WTC11 (cell line): ENCODE results near the gene ZNF326. TPM values are rescaled to one million over a fixed set of nuclear protein-coding genes. Genes with fewer than 3 reads are reported as not detected.
"Not testable (repeated sequence)": the region's sequence is repeated elsewhere in the genome, so short reads cannot be mapped to it uniquely, and the experiment has no call there.

ENCODE experiments used
- ATAC-seq: fragments of 200-7000 bp; cut with Tn5 transposase; 2 replicates; pipeline ENCODE4 v1.10.0; 2021; ENCODE audit warnings: mild to moderate bottlenecking, moderate library complexity
- CTCF ChIA-PET: fragments of 300-600 bp; sonication (Branson Sonifier 250); formaldehyde crosslinking; loops from one replicate; lab custom pipeline; 2021; ENCODE audit warnings: antibody characterized with exemption; lab: Charles Lee
- POLR2A ChIA-PET: fragments of 350-600 bp; sonication (Branson Sonifier 250); formaldehyde crosslinking; loops from one replicate; lab custom pipeline; 2021; ENCODE audit warnings: antibody characterized with exemption; lab: Charles Lee
- DNase-seq: peaks from one replicate; pipeline ENCODE4 v3.0.0; 2021; ENCODE audit warnings: low spot score
- H3K27ac Mint-ChIP-seq: 2 replicates; pipeline ENCODE4 v1.8.0; 2021; ENCODE audit warnings: mixed read lengths
- H3K27me3 Mint-ChIP-seq: 2 replicates; pipeline ENCODE4 v1.8.0; 2021; ENCODE audit warnings: low read depth, mild to moderate bottlenecking, moderate library complexity, mixed read lengths
- H3K36me3 Mint-ChIP-seq: 2 replicates; pipeline ENCODE4 v1.8.0; 2021; ENCODE audit warnings: mixed read lengths
- H3K4me1 Mint-ChIP-seq: 2 replicates; pipeline ENCODE4 v1.8.0; 2022; ENCODE audit warnings: mixed read lengths
- H3K4me3 Mint-ChIP-seq: 2 replicates; pipeline ENCODE4 v1.8.0; 2021; ENCODE audit warnings: mild to moderate bottlenecking, moderate library complexity, mixed read lengths
- H3K9me3 Mint-ChIP-seq: 2 replicates; pipeline ENCODE4 v1.8.0; 2021; ENCODE audit warnings: mixed read lengths
- CREB1 ChIP-seq: sonication (generic); formaldehyde crosslinking; IDR thresholded peaks from 2 replicates; pipeline ENCODE4 v1.8.0; 2023; ENCODE audit warnings: mild to moderate bottlenecking, missing genetic modification reagents
- CTCF ChIP-seq: fragments of 200-600 bp; IDR thresholded peaks from 2 replicates; pipeline ENCODE4 v1.8.0; 2022; ENCODE audit warnings: antibody characterized with exemption
- ETV6 ChIP-seq: sonication (generic); formaldehyde crosslinking; IDR thresholded peaks from 2 replicates; pipeline ENCODE4 v1.8.1; 2022; ENCODE audit warnings: mild to moderate bottlenecking, missing genetic modification reagents
- GTF2I ChIP-seq: fragments of 250-450 bp; sonication (Bioruptor Pico); conservative IDR thresholded peaks from 2 replicates; pipeline ENCODE4 v1.4.0; 2021; ENCODE audit warnings: mild to moderate bottlenecking
- HMGA2 ChIP-seq: fragments of 250-450 bp; sonication (Bioruptor Pico); IDR thresholded peaks from 2 replicates; pipeline ENCODE4 v1.4.0; 2021; ENCODE audit warnings: mild to moderate bottlenecking, moderate library complexity
- NFE2L1 ChIP-seq: sonication (generic); formaldehyde crosslinking; IDR thresholded peaks from 2 replicates; pipeline ENCODE4 v1.8.1; 2023; ENCODE audit warnings: missing genetic modification reagents
- NR2C2 ChIP-seq: sonication (generic); formaldehyde crosslinking; IDR thresholded peaks from 2 replicates; pipeline ENCODE4 v1.8.0; 2022; ENCODE audit warnings: mild to moderate bottlenecking, missing genetic modification reagents
- NR3C1 ChIP-seq: sonication (generic); formaldehyde crosslinking; conservative IDR thresholded peaks from 2 replicates; pipeline ENCODE4 v1.8.1; 2023; ENCODE audit warnings: low read depth, mild to moderate bottlenecking, missing genetic modification reagents
- PREB ChIP-seq: sonication (generic); formaldehyde crosslinking; IDR thresholded peaks from 2 replicates; pipeline ENCODE4 v1.8.1; 2022; ENCODE audit warnings: mild to moderate bottlenecking, missing genetic modification reagents, moderate library complexity, borderline replicate concordance
- RORB ChIP-seq: fragments of 250-450 bp; sonication (Bioruptor Pico); IDR thresholded peaks from 2 replicates; pipeline ENCODE4 v1.9.0; 2021; ENCODE audit warnings: mild to moderate bottlenecking
- USF2 ChIP-seq: sonication (generic); formaldehyde crosslinking; IDR thresholded peaks from 2 replicates; pipeline ENCODE4 v1.8.1; 2023; ENCODE audit warnings: mild to moderate bottlenecking, missing genetic modification reagents, moderate library complexity
- ZBTB21 ChIP-seq: sonication (generic); formaldehyde crosslinking; IDR thresholded peaks from 2 replicates; pipeline ENCODE4 v1.8.1; 2023; ENCODE audit warnings: mild to moderate bottlenecking, missing genetic modification reagents, borderline replicate concordance
- ZNF121 ChIP-seq: sonication (generic); formaldehyde crosslinking; IDR thresholded peaks from 2 replicates; pipeline ENCODE4 v1.8.0; 2023; ENCODE audit warnings: missing genetic modification reagents
- ZNF219 ChIP-seq: sonication (generic); formaldehyde crosslinking; IDR thresholded peaks from 2 replicates; pipeline ENCODE4 v1.8.0; 2023; ENCODE audit warnings: missing genetic modification reagents, mild to moderate bottlenecking, borderline replicate concordance
- ZNF281 ChIP-seq: sonication (generic); formaldehyde crosslinking; IDR thresholded peaks from 2 replicates; pipeline ENCODE4 v1.8.0; 2023; ENCODE audit warnings: mild to moderate bottlenecking, missing genetic modification reagents
- ZNF532 ChIP-seq: fragments of 250-450 bp; sonication (Bioruptor Pico); IDR thresholded peaks from 2 replicates; pipeline ENCODE4 v1.9.0; 2021; ENCODE audit warnings: mild to moderate bottlenecking, borderline replicate concordance
- total RNA-seq: library from RNA; stranded (reverse); gene quantifications from 3 replicates; pipeline ENCODE4 v1.2.3, GENCODE V29; 2021

Gene ZNF326
- total RNA-seq, 1 experiment from 2014 or later: 32.7 TPM

- TF ChIP-seq NR3C1 (CRISPR knock-in tag): no peak
- TF ChIP-seq ETV6: no peak
- no peak for TF ChIP-seq GTF2I (CRISPR knock-in tag)
- no peak for TF ChIP-seq ZNF121 (CRISPR knock-in tag)
- TF ChIP-seq USF2 (CRISPR knock-in tag): no peak
- no peak for TF ChIP-seq RORB (CRISPR knock-in tag)
These were observed 53.1 kb downstream of the ZNF326 start (continued) for GRCh38 chr1:90048043-90048442.

GRCh38 chr1:90062700-90063643 is 68.1 kb downstream of the ZNF326 start:
- peaks cover 25% of the 10 kb centered on the region for H3K4me1 Mint-ChIP-seq
- H3K9me3 Mint-ChIP-seq: peaks cover 11% of the 10 kb centered on the region
- peaks cover 11% of the 10 kb centered on the region for H3K36me3 Mint-ChIP-seq
- TF ChIP-seq ZNF532 (CRISPR knock-in tag): 0 out of 2 replicates have a peak, but pooled peaks have one; percentile 60
- TF ChIP-seq ZNF281 (CRISPR knock-in tag): peak; percentile 52; the same call in 1 of the 2 replicates
- peak overlapping the region; percentile 62 for H3K4me3 Mint-ChIP-seq
- H3K27me3 Mint-ChIP-seq, POLR2A ChIA-PET, ATAC-seq: not testable (repeated sequence)
- H3K27ac Mint-ChIP-seq: peak overlapping the region; percentile 57
- CTCF ChIA-PET: interaction anchor here (1.3 kb wide), 1 partner anchor 17 kb away, joined by 3 read pairs; no protein-coding TSS in a partner anchor
- peak; percentile 12 for DNase-seq

- H3K27ac Mint-ChIP-seq, H3K4me3 Mint-ChIP-seq, H3K27me3 Mint-ChIP-seq, DNase-seq, ATAC-seq: not testable (repeated sequence)
- CTCF ChIA-PET: interaction anchor here (0.7 kb wide), 1 partner anchor 528 kb away, joined by 3 read pairs; no protein-coding TSS in a partner anchor
- POLR2A ChIA-PET: interaction anchor here (0.6 kb wide), 1 partner anchor 100 kb away, joined by 5 read pairs; no protein-coding TSS in a partner anchor
- Mint-ChIP-seq H3K9me3 (peaks cover 11% of the 10 kb centered on the region), H3K36me3 (peaks cover 11% of the 10 kb centered on the region), H3K4me1 (peaks cover 25% of the 10 kb centered on the region)
These were observed 69.2 kb downstream of the ZNF326 start for GRCh38 chr1:90064109-90064508.

- H3K4me3 Mint-ChIP-seq: no peak overlapping the region
- H3K9me3 Mint-ChIP-seq: peaks cover 11% of the 10 kb centered on the region
- POLR2A ChIA-PET: no interaction called here
- TF ChIP-seq PREB (CRISPR knock-in tag) (no peak), NR2C2 (no peak), CREB1 (CRISPR knock-in tag) (no peak), NFE2L1 (CRISPR knock-in tag) (no peak), ETV6 (no peak), ZBTB21 (CRISPR knock-in tag) (no peak), ZNF219 (no peak), CTCF (no peak), HMGA2 (no peak)
- H3K36me3 Mint-ChIP-seq: peaks cover 11% of the 10 kb centered on the region
- peaks cover 5% of the 10 kb centered on the region; the same call in 1 of the 2 replicates for H3K27me3 Mint-ChIP-seq
- H3K4me1 Mint-ChIP-seq: peaks cover 24% of the 10 kb centered on the region
- DNase-seq: no peak
- ATAC-seq: no peak
- CTCF ChIA-PET: no interaction called here
- H3K27ac Mint-ChIP-seq: no peak overlapping the region
These were observed 72.5 kb downstream of the ZNF326 start for GRCh38 chr1:90067194-90067931.
